ENCODE measurements around the gene LAMA3.

- TF ChIP-seq YY1 (IDR thresholded peaks at IDR 0.05; ENCODE audit: insufficient read depth, insufficient read length) (no peak), SUZ12 (IDR thresholded peaks at IDR 0.05; ENCODE audit: extremely low read depth, insufficient read depth, insufficient read length) (no peak), ZNF274 (IDR thresholded peaks at IDR 0.05; ENCODE audit: low read depth, low read length) (no peak)
Observed at GRCh38 chr18:23903971-23904370, 214.7 kb downstream of the LAMA3 start.
